ENCODE data around the gene WDR19.

Gene WDR19

GRCh38 chr4:39181520-39181904 is 817 bp upstream of the WDR19 start:
- in situ Hi-C loops (cut with MboI; ENCODE audit: low sequenced_read_pairs, unreplicated experiment), result no loop called here
- TF ChIP-seq, protein P1, sequence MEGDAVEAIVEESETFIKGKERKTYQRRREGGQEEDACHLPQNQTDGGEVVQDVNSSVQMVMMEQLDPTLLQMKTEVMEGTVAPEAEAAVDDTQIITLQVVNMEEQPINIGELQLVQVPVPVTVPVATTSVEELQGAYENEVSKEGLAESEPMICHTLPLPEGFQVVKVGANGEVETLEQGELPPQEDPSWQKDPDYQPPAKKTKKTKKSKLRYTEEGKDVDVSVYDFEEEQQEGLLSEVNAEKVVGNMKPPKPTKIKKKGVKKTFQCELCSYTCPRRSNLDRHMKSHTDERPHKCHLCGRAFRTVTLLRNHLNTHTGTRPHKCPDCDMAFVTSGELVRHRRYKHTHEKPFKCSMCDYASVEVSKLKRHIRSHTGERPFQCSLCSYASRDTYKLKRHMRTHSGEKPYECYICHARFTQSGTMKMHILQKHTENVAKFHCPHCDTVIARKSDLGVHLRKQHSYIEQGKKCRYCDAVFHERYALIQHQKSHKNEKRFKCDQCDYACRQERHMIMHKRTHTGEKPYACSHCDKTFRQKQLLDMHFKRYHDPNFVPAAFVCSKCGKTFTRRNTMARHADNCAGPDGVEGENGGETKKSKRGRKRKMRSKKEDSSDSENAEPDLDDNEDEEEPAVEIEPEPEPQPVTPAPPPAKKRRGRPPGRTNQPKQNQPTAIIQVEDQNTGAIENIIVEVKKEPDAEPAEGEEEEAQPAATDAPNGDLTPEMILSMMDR (IDR thresholded peaks at IDR 0.05; ENCODE audit: borderline replicate concordance, control extremely low read depth, extremely low read depth, insufficient read depth, missing control alignments), result no peak
- no peak for DNase-seq (ENCODE audit: low spot score)

GRCh38 chr4:39201963-39202362 is 19.6 kb downstream of the WDR19 start:
- DNase-seq (ENCODE audit: low spot score), result no peak
- TF ChIP-seq, protein P1 (IDR thresholded peaks at IDR 0.05; ENCODE audit: borderline replicate concordance, control extremely low read depth, extremely low read depth, insufficient read depth, missing control alignments), result no peak
- in situ Hi-C loops (cut with MboI; ENCODE audit: low sequenced_read_pairs, unreplicated experiment), result no loop called here

DNA sequence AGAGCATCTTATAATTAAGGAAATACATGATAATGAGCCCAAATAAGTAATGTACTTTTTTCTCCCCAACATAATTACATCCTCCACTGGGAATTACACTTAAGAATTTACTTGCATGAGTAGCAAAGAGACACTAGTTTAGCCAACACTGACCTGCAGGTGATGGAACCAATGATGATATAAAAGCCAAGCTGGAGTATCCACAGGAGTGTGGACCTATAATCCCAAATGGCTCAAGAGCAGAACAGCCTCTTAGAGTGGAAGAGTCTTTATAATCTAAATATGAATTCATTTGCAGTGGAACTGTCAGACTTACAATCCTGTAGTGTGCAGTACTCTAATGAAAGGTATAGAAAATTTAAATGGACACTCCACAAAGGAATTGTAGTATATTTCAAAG is 22.2 kb downstream of the WDR19 start:
- TF ChIP-seq, protein P1 (IDR thresholded peaks at IDR 0.05; ENCODE audit: borderline replicate concordance, control extremely low read depth, extremely low read depth, insufficient read depth, missing control alignments), result no peak
- in situ Hi-C loops (cut with MboI; ENCODE audit: low sequenced_read_pairs, unreplicated experiment), result no loop called here
- no peak for DNase-seq (ENCODE audit: low spot score)

DNA sequence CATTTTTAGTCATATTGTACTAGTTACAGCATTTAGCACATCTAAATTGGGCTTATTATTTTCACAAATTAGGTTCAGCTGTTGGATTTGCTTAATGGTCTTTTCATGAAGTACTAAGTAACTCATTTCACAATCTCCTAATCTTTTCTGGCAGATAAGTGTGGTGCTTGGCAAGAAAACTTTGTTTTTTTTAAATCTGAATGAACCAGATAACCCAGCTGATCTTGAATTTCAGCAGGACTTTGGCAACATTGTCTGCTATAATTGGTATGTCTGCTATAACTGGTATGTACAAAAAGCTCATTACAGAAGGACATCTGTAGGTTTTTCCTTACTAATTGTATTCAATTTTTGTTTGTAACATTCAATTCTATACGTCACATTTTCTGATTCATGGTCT is 22.7 kb downstream of the WDR19 start:
- in situ Hi-C loops (cut with MboI; ENCODE audit: low sequenced_read_pairs, unreplicated experiment), result no loop called here
- TF ChIP-seq, protein P1 (IDR thresholded peaks at IDR 0.05; ENCODE audit: borderline replicate concordance, control extremely low read depth, extremely low read depth, insufficient read depth, missing control alignments), result no peak
- DNase-seq (ENCODE audit: low spot score), result no peak

GRCh38 chr4:39205476-39205875 is 23.1 kb downstream of the WDR19 start:
- TF ChIP-seq, protein P1 (IDR thresholded peaks at IDR 0.05; ENCODE audit: borderline replicate concordance, control extremely low read depth, extremely low read depth, insufficient read depth, missing control alignments), result no peak
- in situ Hi-C loops (cut with MboI; ENCODE audit: low sequenced_read_pairs, unreplicated experiment), result no loop called here
- no peak for DNase-seq (ENCODE audit: low spot score)

DNA sequence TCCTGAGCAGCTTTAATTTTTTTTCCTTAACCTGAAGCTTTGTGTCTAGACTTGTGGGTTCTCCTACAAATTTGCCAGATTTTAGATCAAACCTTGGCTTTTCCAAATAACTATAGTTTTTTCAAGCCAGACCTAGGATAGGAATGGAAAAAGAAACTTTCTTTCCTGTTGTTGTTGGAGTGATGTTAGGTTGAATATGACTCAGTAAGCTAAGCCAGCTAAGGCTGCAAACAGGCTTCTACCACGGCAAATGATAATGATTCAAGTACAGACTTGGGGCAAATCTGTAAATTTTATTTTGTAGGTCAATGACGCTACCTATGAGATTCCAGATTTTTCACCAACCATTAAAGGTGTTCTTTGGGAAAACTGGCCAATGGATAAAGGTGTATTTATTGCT is 45.6 kb downstream of the WDR19 start:
- in situ Hi-C loops (cut with MboI; ENCODE audit: low sequenced_read_pairs, unreplicated experiment), result no loop called here
- TF ChIP-seq, protein P1 (IDR thresholded peaks at IDR 0.05; ENCODE audit: borderline replicate concordance, control extremely low read depth, extremely low read depth, insufficient read depth, missing control alignments), result no peak
- DNase-seq (ENCODE audit: low spot score), result no peak

- TF ChIP-seq, protein P1 (IDR thresholded peaks at IDR 0.05; ENCODE audit: borderline replicate concordance, control extremely low read depth, extremely low read depth, insufficient read depth, missing control alignments), result no peak
- in situ Hi-C loops (cut with MboI; ENCODE audit: low sequenced_read_pairs, unreplicated experiment), result no loop called here
- no peak for DNase-seq (ENCODE audit: low spot score)
Observed at GRCh38 chr4:39228377-39228776, 46.0 kb downstream of the WDR19 start.

Data from GM13976 (cell line).